ENCODE results near the gene TTC23L. TPM values are rescaled to one million over a fixed set of nuclear protein-coding genes. Genes with fewer than 3 reads are reported as not detected.

TTC23L gene, protein sequence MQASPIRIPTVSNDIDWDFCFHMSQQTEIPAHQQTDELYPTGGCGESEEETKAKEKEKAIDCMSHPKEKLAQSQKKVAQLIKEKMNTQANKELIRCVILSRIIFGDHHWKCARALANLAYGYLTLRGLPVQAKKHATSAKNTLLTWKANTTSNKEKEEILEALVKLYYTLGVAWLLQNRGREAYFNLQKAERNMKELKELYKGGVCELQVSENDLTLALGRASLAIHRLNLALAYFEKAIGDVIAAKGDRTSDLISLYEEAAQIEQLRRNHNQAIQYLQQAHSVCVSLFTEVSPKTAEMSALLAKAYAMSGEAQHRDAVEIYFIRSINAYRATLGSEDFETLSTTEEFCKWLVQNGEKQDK
- 1.6 and 2.3 TPM in 2 replicates for total RNA-seq
- long read RNA-seq, partial matches to known transcripts: 0 of 3 reads
- long read RNA-seq, other reads (novel, unspliced or antisense): 3 of 3 reads

DNA sequence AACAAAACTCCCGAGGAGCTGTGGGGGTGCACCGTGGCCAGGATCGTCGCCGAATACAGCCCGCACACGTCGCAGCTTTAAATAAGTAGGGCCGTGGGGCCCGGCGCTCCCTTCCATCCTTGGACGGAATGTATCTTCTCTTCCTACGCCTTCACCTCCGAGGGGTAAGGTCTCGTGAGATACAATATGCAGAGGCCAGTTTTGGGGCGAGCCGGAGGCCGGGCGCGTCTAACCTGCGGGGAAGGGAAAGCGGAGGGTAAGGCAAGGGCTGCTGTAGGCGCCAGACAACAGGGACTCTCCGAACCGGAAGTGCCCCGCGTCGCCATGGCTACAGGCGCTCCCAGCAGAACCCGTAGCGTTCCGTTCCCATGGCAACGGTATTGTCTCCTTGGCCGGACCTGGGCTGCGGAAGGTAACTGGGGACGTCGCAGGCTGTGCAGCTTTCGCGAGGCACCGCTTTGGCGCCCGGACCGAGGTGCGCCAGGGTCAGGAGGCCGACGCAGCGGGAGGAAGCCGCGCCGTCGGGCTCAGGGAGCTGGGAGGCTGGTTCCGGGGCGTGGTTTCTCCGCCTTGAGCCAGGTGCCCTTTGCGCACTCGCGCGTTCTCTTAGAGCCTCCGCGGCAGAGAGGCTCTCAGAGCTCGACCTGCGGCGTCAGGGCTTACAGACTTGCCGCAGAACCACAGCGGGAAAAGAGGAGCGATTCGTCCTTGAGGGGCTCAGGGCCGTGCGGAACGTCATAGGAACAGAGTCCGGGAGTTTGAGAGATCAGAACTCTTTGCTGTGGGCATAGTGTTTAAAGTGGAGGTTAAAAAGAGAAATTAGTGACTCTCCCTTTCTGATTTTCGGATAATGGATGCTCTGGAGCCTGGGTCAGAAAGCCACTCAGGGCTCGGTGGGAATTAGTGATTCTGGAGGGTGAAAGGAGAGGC lies at the start of gene TTC23L:
Gene TTC23L, plus strand, starts transcription at position 380 of the 930 bp plus-strand sequence. CDS start 1,508 bp downstream, outside the sequence.
- TF ChIP-seq, protein P1, sequence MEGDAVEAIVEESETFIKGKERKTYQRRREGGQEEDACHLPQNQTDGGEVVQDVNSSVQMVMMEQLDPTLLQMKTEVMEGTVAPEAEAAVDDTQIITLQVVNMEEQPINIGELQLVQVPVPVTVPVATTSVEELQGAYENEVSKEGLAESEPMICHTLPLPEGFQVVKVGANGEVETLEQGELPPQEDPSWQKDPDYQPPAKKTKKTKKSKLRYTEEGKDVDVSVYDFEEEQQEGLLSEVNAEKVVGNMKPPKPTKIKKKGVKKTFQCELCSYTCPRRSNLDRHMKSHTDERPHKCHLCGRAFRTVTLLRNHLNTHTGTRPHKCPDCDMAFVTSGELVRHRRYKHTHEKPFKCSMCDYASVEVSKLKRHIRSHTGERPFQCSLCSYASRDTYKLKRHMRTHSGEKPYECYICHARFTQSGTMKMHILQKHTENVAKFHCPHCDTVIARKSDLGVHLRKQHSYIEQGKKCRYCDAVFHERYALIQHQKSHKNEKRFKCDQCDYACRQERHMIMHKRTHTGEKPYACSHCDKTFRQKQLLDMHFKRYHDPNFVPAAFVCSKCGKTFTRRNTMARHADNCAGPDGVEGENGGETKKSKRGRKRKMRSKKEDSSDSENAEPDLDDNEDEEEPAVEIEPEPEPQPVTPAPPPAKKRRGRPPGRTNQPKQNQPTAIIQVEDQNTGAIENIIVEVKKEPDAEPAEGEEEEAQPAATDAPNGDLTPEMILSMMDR (conservative IDR thresholded peaks at IDR 0.05): no peak
- peak; percentile 79 for DNase-seq (ENCODE audit: low read depth, low spot score)
- H3K9me3 Mint-ChIP-seq: no peaks in the 10 kb centered on the region
- no peaks in the 10 kb centered on the region for H3K27me3 Mint-ChIP-seq (ENCODE audit: low read depth)
- peaks cover 25% of the 10 kb centered on the region for H3K4me1 Mint-ChIP-seq
- peaks cover 2% of the 10 kb centered on the region for H3K36me3 Mint-ChIP-seq (ENCODE audit: low read depth)
- peak within 1 kb of the TSS; percentile 97 for H3K27ac Mint-ChIP-seq (ENCODE audit: unreplicated experiment)
- H3K4me3 Mint-ChIP-seq: peak within 1 kb of the TSS; percentile 93

DNA sequence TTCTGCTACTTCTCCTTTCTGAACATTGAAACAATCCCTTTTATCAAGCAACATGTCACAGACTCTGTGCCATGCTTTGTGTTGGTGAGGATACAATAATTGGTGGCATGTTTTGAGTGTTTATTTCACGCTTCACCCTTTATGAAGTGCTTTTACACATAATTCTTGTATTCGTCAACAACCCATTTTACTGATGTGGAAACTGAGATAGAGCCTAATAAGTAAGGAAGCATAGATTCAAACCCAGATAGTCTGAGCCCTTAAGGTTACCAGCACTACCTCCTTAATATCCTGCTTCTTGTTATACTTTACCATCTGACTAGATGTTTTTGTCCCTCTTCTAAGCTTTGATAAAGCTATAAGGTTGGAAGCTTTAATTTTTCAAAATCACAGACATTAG lies 49.3 kb upstream of the TTC23L start:
- DNase-seq (ENCODE audit: low read depth, low spot score): no peak
- Mint-ChIP-seq H3K4me3 (no peak overlapping the region), H3K27me3 (ENCODE audit: low read depth) (no peaks in the 10 kb centered on the region), H3K9me3 (peaks cover 7% of the 10 kb centered on the region), H3K36me3 (ENCODE audit: low read depth) (peaks cover 16% of the 10 kb centered on the region), H3K4me1 (peaks cover 3% of the 10 kb centered on the region), H3K27ac (ENCODE audit: unreplicated experiment) (no peak overlapping the region)
- TF ChIP-seq, protein P1 (conservative IDR thresholded peaks at IDR 0.05): no peak

DNA sequence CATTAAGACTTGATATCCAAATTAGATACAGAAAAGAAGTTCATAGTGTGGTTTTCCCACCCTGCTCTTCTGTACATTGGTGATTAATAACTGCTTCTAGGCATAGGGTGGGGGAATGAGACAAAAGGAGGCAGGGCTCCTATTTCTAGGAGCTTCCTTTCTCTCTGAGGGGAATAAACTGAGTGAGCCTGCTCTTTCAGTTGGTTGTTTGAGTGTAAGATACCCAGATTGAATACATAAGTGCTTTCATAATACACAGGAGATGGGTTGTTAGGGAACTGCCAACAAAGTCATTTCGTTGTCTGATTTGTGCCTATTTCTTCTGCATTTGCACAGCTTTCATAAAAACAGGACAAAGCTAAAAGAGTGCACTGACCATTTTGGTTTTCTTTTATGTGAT lies 48.9 kb upstream of the TTC23L start:
- H3K4me3 Mint-ChIP-seq: no peak overlapping the region
- no peaks in the 10 kb centered on the region for H3K27me3 Mint-ChIP-seq (ENCODE audit: low read depth)
- no peak overlapping the region for H3K27ac Mint-ChIP-seq (ENCODE audit: unreplicated experiment)
- peaks cover 16% of the 10 kb centered on the region for H3K36me3 Mint-ChIP-seq (ENCODE audit: low read depth)
- H3K4me1 Mint-ChIP-seq: peaks cover 3% of the 10 kb centered on the region
- DNase-seq (ENCODE audit: low read depth, low spot score): no peak
- H3K9me3 Mint-ChIP-seq: peaks cover 7% of the 10 kb centered on the region
- TF ChIP-seq, protein P1 (conservative IDR thresholded peaks at IDR 0.05): no peak

DNA sequence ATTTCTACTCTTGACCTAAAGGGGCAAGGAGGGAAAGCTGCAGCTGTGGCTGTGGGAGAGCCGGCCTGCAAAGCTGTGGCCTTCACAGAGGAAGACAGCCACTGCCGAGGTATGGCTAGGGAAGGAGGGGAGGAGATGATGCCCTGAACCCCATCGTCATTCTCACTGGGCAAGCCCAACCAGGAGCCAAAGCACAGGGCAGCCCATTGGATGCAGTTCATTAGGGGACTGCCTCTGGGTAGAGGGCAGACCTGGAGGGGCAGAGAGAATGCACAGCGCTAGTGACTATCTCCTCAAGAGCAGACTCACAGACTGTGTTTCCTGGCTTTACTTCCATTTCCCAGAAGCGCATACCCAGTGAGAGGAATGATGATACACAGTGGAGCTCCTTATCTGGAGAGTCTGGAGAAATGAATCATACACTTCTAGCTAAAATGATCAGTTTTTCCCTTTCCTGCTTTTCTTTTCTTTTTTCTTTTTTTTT lies 47.2 kb upstream of the TTC23L start:
- Mint-ChIP-seq H3K4me3 (no peak overlapping the region), H3K27me3 (ENCODE audit: low read depth) (no peaks in the 10 kb centered on the region), H3K27ac (ENCODE audit: unreplicated experiment) (peak overlapping the region; percentile 12), H3K36me3 (ENCODE audit: low read depth) (peaks cover 11% of the 10 kb centered on the region), H3K9me3 (peaks cover 4% of the 10 kb centered on the region), H3K4me1 (peaks cover 3% of the 10 kb centered on the region)
- DNase-seq (ENCODE audit: low read depth, low spot score): no peak
- TF ChIP-seq, protein P1 (conservative IDR thresholded peaks at IDR 0.05): no peak

DNA sequence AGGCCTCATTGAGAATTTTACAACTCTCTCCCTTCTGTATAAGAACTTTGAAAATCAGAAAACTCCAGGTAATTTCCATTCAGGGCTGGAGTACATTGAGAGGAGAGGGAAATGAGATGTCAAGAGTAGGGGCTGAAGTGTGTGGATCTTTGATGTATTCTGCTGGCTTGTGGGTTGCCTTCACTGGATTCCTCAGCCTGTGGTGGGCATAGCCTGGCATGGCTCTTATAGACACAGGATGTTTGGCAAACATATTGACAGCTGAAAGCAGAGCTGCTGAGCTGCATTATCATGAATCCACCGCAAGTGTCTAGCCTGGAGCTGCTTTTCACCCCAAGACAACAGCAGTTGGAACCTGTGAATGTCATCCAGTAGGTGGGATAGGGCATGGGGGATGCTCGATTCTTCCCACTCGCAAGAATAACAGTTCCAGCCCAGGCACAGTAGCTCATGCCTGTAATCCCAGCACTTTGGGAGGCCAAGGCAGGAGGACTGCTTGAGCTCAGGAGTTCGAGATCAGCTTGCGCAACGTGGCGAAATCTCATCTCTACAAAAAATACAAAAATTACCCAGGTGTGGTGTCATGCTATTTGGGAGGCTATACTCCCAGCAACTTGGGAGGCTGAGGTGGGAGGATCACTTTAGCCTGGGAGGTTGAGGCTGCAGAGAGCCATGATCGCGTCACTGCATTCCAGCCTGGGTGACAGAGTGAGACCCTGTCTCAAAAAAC lies 36.0 kb upstream of the TTC23L start:
- Mint-ChIP-seq H3K4me1 (no peaks in the 10 kb centered on the region), H3K36me3 (ENCODE audit: low read depth) (peaks cover 26% of the 10 kb centered on the region)
- DNase-seq (ENCODE audit: low read depth, low spot score): no peak

More for the DNA sequence above, 36.0 kb upstream of the TTC23L start:
- H3K27ac Mint-ChIP-seq (ENCODE audit: unreplicated experiment): no peak overlapping the region
- H3K4me3 Mint-ChIP-seq: no peak overlapping the region
- TF ChIP-seq, protein P1 (conservative IDR thresholded peaks at IDR 0.05): no peak
- no peaks in the 10 kb centered on the region for H3K27me3 Mint-ChIP-seq (ENCODE audit: low read depth)
- H3K9me3 Mint-ChIP-seq: no peaks in the 10 kb centered on the region

Measured in neural crest cell (in vitro differentiated cells).